ENCODE results near the gene TMEM87B. TPM values are rescaled to one million over a fixed set of nuclear protein-coding genes. Genes with fewer than 3 reads are reported as not detected.

The TMEM87B gene
- total RNA-seq, 2 donors from 2014 or later: 14.8 to 15.3 TPM

- H3K4me3 ChIP-seq: no peak overlapping the region
- no peak overlapping the region for H3K27ac ChIP-seq
- DNase-seq (no peak), ATAC-seq (no peak)
- intact Hi-C loops (cut with DNase I): no loop called here
- no peaks in the 10 kb centered on the region for H3K9me3 ChIP-seq
- no peaks in the 10 kb centered on the region for H3K27me3 ChIP-seq
- TF ChIP-seq, protein P1, sequence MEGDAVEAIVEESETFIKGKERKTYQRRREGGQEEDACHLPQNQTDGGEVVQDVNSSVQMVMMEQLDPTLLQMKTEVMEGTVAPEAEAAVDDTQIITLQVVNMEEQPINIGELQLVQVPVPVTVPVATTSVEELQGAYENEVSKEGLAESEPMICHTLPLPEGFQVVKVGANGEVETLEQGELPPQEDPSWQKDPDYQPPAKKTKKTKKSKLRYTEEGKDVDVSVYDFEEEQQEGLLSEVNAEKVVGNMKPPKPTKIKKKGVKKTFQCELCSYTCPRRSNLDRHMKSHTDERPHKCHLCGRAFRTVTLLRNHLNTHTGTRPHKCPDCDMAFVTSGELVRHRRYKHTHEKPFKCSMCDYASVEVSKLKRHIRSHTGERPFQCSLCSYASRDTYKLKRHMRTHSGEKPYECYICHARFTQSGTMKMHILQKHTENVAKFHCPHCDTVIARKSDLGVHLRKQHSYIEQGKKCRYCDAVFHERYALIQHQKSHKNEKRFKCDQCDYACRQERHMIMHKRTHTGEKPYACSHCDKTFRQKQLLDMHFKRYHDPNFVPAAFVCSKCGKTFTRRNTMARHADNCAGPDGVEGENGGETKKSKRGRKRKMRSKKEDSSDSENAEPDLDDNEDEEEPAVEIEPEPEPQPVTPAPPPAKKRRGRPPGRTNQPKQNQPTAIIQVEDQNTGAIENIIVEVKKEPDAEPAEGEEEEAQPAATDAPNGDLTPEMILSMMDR (IDR thresholded peaks at IDR 0.05): no peak
- no peak for TF ChIP-seq POLR2A (IDR thresholded peaks at IDR 0.05)
- H3K4me1 ChIP-seq: no peaks in the 10 kb centered on the region
- 69 to 74% methylated on average over 5 of the region's 5 CpGs for WGBS, 2 donors
- peaks cover 13 to 19% of the 10 kb centered on the region in 2 donors for H3K36me3 ChIP-seq (replicated peaks in 1 of 2; ENCODE audit: insufficient read depth in 1 of 2, low read depth in 2 of 2)
Observed at GRCh38 chr2:112089375-112089774, 34.3 kb downstream of the TMEM87B start.

DNA sequence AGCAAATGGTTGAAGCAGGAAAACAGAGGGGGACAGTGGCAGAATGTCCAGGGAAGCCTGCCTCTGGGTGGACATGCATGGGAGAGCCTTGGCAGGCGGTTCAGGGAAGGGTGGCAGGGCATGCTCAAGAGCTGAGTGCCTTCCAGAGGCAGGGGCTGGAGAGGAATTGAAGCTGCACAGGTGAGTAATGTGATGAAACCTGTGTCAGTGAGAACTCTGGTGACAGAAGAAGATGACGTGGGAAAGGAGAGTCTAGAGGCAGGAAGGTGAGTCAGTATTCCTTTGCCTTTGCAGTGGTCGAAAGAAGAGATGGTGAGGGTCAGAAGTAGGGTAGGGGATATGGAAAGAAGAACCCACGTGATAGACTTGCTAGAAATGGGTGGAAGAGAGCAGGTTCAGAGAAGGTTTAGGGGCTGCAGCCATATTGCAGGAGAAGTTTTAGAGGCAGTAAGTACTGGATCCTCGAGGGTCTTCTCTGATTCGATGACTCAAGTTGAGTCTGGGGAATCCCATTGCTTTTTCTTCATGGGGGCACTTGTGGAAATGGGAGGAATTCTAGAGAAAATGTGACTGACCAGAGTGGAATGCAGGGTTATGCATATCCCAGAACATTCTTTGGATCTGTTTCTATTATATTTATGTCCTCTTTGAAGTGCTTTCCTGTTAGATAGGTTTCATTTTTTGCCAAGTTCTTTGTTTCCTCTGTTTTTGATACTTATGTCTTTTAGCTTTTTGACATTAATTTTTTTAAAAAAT, 37.4 kb downstream of the TMEM87B start:
- Histone ChIP-seq H3K27ac (peak overlapping the region in 1 of 4 donors; percentile 4), H3K36me3 (replicated peaks in 1 of 2; ENCODE audit: insufficient read depth in 1 of 2, low read depth in 2 of 2) (peaks cover 3 to 12% of the 10 kb centered on the region in 2 donors)
- WGBS, 2 donors: 84 to 88% methylated on average over 6 of the region's 6 CpGs

DNA sequence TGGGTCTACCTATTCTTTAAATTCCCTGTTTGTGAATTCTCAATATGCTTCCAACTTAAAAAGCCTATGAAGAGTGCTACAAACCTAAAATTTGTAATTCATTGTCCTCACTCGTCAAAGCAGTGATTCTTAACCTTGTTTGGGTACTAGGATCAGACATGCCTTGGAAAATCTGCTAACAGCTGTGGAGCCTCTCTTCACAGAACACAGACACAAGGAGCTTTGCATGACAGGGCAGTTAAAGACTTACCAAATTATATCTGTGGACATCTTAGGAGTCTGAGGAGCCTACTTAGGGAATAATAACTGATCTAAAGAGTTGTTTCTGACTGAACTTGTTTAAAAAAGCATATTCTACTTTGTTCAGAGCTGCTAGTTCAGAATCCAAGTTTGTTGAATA, 38.1 kb downstream of the TMEM87B start:
- ATAC-seq: no peak
- intact Hi-C loops (cut with DNase I): no loop called here
- no peak overlapping the region for H3K4me3 ChIP-seq
- TF ChIP-seq, protein P1 (IDR thresholded peaks at IDR 0.05): no peak
- no peak for TF ChIP-seq POLR2A (IDR thresholded peaks at IDR 0.05)
- H3K27me3 ChIP-seq: no peaks in the 10 kb centered on the region
- H3K36me3 ChIP-seq (replicated peaks in 1 of 2; ENCODE audit: insufficient read depth in 1 of 2, low read depth in 2 of 2): peaks cover 0 to 9% of the 10 kb centered on the region in 2 donors
- no peak for DNase-seq
- 69 to 82% methylated on average over 1 of the region's 1 CpG for WGBS, 2 donors
- H3K9me3 ChIP-seq: no peaks in the 10 kb centered on the region
- H3K27ac ChIP-seq: peak overlapping the region in 1 of 4 donors; percentile 4
- H3K4me1 ChIP-seq: no peaks in the 10 kb centered on the region

More for the DNA sequence above, 37.4 kb downstream of the TMEM87B start:
- intact Hi-C loops (cut with DNase I): no loop called here
- no peak for DNase-seq
- no peak for ATAC-seq
- no peaks in the 10 kb centered on the region for H3K27me3 ChIP-seq
- TF ChIP-seq, protein P1 (IDR thresholded peaks at IDR 0.05): no peak
- no peak overlapping the region for H3K4me3 ChIP-seq
- H3K4me1 ChIP-seq: no peaks in the 10 kb centered on the region
- no peaks in the 10 kb centered on the region for H3K9me3 ChIP-seq

- H3K27ac ChIP-seq: no peak overlapping the region
- no peaks in the 10 kb centered on the region for H3K4me1 ChIP-seq
- no peak for ATAC-seq
- H3K4me3 ChIP-seq: no peak overlapping the region
- intact Hi-C loops (cut with DNase I): no loop called here
- no peaks in the 10 kb centered on the region for H3K27me3 ChIP-seq
- 86 to 96% methylated on average over 1 of the region's 1 CpG for WGBS, 2 donors
- H3K36me3 ChIP-seq (replicated peaks in 1 of 2; ENCODE audit: insufficient read depth in 1 of 2, low read depth in 2 of 2): peaks cover 0 to 18% of the 10 kb centered on the region in 2 donors
- no peaks in the 10 kb centered on the region for H3K9me3 ChIP-seq
- no peak for DNase-seq
- TF ChIP-seq, protein P1 (IDR thresholded peaks at IDR 0.05): no peak
- no peak for TF ChIP-seq POLR2A (IDR thresholded peaks at IDR 0.05)
Observed at GRCh38 chr2:112095681-112096080, 40.6 kb downstream of the TMEM87B start.

DNA sequence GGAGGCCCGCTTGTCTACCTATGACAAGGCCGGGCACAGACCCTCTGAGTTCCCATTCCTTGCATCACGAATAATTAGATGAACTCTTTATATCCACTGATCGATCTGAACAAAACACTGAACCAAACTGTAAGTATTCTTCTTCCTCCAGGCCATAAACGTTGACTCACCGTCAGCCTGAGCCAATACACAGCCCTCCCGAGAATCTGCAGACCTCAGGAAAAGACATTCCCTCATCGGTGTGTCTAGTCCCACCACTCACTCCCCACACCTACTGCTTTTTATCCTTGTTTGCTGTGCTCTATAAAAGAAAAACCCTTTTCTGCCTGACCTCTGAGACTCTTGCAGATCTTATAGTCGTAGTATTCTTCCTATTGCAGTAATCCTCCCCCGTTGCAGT, 41.0 kb downstream of the TMEM87B start:
- peaks cover 0 to 18% of the 10 kb centered on the region in 2 donors for H3K36me3 ChIP-seq (replicated peaks in 1 of 2; ENCODE audit: insufficient read depth in 1 of 2, low read depth in 2 of 2)
- ATAC-seq (no peak), DNase-seq (no peak)
- H3K9me3 ChIP-seq: no peaks in the 10 kb centered on the region
- intact Hi-C loops (cut with DNase I): no loop called here
- no peaks in the 10 kb centered on the region for H3K4me1 ChIP-seq
- 87 to 88% methylated on average over 10 of the region's 10 CpGs for WGBS, 2 donors
- H3K27me3 ChIP-seq: no peaks in the 10 kb centered on the region
- no peak overlapping the region for H3K4me3 ChIP-seq
- H3K27ac ChIP-seq: no peak overlapping the region
- TF ChIP-seq, protein P1 (IDR thresholded peaks at IDR 0.05): no peak
- no peak for TF ChIP-seq POLR2A (IDR thresholded peaks at IDR 0.05)
